Measurements from ENCODE around the gene PROC. TPM values are rescaled to one million over a fixed set of nuclear protein-coding genes. Genes with fewer than 3 reads are reported as not detected.

Gene PROC
- total and polyA plus RNA-seq, 2 of the 4 experiments (the other 2 are of a cell fraction): 0.07 TPM; not detected in 1

GRCh38 chr2:127423478-127423843, 5.2 kb downstream of the PROC start:
- Histone ChIP-seq H3K18ac (ENCODE audit: low read depth, low read length) (no peak overlapping the region), H3K56ac (ENCODE audit: extremely low read depth, insufficient read depth, low read length) (no peak overlapping the region), H4K8ac (ENCODE audit: low read depth in 2 of 2, low read length in 2 of 2) (no peak overlapping the region), H3K27ac (ENCODE audit: insufficient read depth, low read length) (no peak overlapping the region), H4K20me1 (ENCODE audit: insufficient read depth, low read length) (no peaks in the 10 kb centered on the region; the same call in 1 of the 2 replicates), H3K14ac (replicated peaks; ENCODE audit: low read depth, low read length) (no peak overlapping the region), H3K9ac (ENCODE audit: low read depth, low read length) (no peak overlapping the region), H4K91ac (ENCODE audit: insufficient read depth, low read depth, low read length) (no peak overlapping the region), H3K36me3 (ENCODE audit: control insufficient read depth, insufficient read depth, low read length) (no peaks in the 10 kb centered on the region), H2BK20ac (ENCODE audit: low read depth, low read length) (no peak overlapping the region), H3K27me3 (ENCODE audit: control insufficient read depth, insufficient read depth, low read length) (peaks cover 26% of the 10 kb centered on the region), H2AFZ (replicated peaks; ENCODE audit: low read length, poor library complexity) (peak overlapping the region; percentile 84), H3K79me1 (ENCODE audit: low read depth in 1 of 2, low read length in 2 of 2) (no peaks in the 10 kb centered on the region), H2BK120ac (ENCODE audit: low read depth, low read length) (no peak overlapping the region), H3K4me1 (ENCODE audit: control insufficient read depth, insufficient read depth, low read length) (no peaks in the 10 kb centered on the region; the same call in 1 of the 2 replicates), H3K4me2 (ENCODE audit: low read depth, low read length) (peak overlapping the region; percentile 91), H3K9me1 (ENCODE audit: insufficient read depth, low read length) (no peaks in the 10 kb centered on the region), H2AK5ac (ENCODE audit: low read depth, low read length) (no peak overlapping the region), H2BK5ac (ENCODE audit: low read depth, low read length, poor library complexity, severe bottlenecking) (no peak overlapping the region), H2BK15ac (ENCODE audit: low read depth, low read length) (no peak overlapping the region), H3K4me3 (ENCODE audit: insufficient read depth, low read depth, low read length) (peak overlapping the region; percentile 36), H4K5ac (ENCODE audit: low read depth, low read length) (no peak overlapping the region), H3K4ac (ENCODE audit: low read depth, low read length) (no peak overlapping the region), H2AK9ac (replicated peaks; ENCODE audit: low read depth, low read length, poor library complexity) (peak overlapping the region; percentile 37), H3K23ac (ENCODE audit: low read depth, low read length) (no peak overlapping the region), H3K9me3 (ENCODE audit: control insufficient read depth, insufficient read depth, low read length) (no peaks in the 10 kb centered on the region)
- intact Hi-C loops (cut with micrococcal nuclease): no loop called here
- no peak for DNase-seq
- ChIA-PET CTCF (no interaction called here), POLR2A (ENCODE audit: unreplicated experiment) (no interaction called here)
- in situ Hi-C loops (cut with MboI; ENCODE audit: low sequenced_read_pairs): no loop called here
- peak; percentile 63 for ATAC-seq (ENCODE audit: low read depth)
- TF ChIP-seq USF2 (IDR thresholded peaks at IDR 0.05; ENCODE audit: low read depth, low read length) (no peak), RFX5 (IDR thresholded peaks at IDR 0.05; ENCODE audit: low read depth, low read length) (no peak), ELK1 (IDR thresholded peaks at IDR 0.05; ENCODE audit: borderline replicate concordance, low read depth, low read length) (no peak), CTCF (conservative IDR thresholded peaks at IDR 0.05; ENCODE audit: low read depth, low read length) (no peak), CEBPB (IDR thresholded peaks at IDR 0.05; ENCODE audit: low read depth, low read length) (no peak), SMC3 (IDR thresholded peaks at IDR 0.05; ENCODE audit: low read depth, low read length) (no peak), RCOR1 (IDR thresholded peaks at IDR 0.05; ENCODE audit: insufficient replicate concordance, low read length) (no peak), CHD1 (IDR thresholded peaks at IDR 0.05; ENCODE audit: low read depth, low read length) (no peak), MAFK (IDR thresholded peaks at IDR 0.05; ENCODE audit: low read depth, low read length) (no peak), RAD21 (IDR thresholded peaks at IDR 0.05; ENCODE audit: low read length) (no peak), BHLHE40 (IDR thresholded peaks at IDR 0.05; ENCODE audit: low read depth, low read length) (no peak), NFE2L2 (IDR thresholded peaks at IDR 0.05; ENCODE audit: low read depth, low read length) (no peak), MXI1 (IDR thresholded peaks at IDR 0.05; ENCODE audit: borderline replicate concordance, low read depth, low read length) (no peak), POLR2A (IDR thresholded peaks at IDR 0.05; ENCODE audit: low read depth, low read length) (no peak), MAZ (IDR thresholded peaks at IDR 0.05; ENCODE audit: borderline replicate concordance, low read depth, low read length) (no peak), FOS (IDR thresholded peaks at IDR 0.05; ENCODE audit: low read depth, low read length) (no peak)
- WGBS, 2 experiments (ENCODE audit: extremely low coverage in 2 of 2, insufficient read length in 1 of 2): 2% methylated on average over 9 of the region's 29 CpGs; no CpG with 5 or more reads in 1 of the 2 experiments
- dilution Hi-C loops (cut with HindIII; ENCODE audit: low sequenced_read_pairs, unreplicated experiment): no loop called here
- BruUV-seq (replicated peaks): no TSS peak

Measured in IMR-90 (cell line).